ENCODE results near the gene UGGT2.
"Not testable (repeated sequence)": the region's sequence is repeated elsewhere in the genome, so short reads cannot be mapped to it uniquely, and the experiment has no call there.

UGGT2 gene

DNA sequence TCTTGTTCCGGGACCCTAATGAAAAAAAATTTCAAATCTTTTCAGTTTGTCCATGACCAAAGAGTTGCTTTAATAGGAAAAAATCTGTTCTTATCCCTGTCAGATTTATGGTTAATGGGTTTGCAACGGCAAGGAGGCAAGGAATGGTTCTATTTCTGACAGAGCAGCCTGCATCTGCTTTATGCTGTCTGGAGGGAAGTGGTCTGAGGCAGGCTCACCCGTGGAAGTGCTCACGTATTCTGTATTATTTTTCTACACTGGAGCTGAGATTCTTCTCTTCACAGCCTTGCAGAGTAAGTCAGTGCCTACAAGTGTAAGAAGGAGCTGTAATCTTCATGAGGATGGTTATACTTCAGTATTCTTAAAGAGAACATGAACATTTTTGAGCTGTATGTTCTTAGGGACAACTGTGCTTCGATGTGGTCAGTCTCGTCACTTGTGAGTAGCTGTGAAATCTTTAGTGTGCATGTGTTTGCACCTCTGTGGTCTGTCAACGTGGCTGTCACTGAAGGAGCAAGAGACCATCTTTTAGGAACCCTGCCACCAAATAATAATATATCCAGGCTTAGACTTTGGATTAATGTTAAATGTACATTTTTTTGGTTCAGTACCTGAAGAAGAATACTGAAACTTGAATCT, 262.0 kb downstream of the UGGT2 start:
- Histone ChIP-seq H3K27me3 (ENCODE audit: control insufficient read depth, low read length) (no peaks in the 10 kb centered on the region), H3K9me2 (replicated peaks; ENCODE audit: control insufficient read depth, low read length) (no peaks in the 10 kb centered on the region), H3F3A (ENCODE audit: control insufficient read depth, insufficient read depth) (0 out of 2 replicates have a peak, but pooled peaks cover 2% of the 10 kb centered on the region), H4K20me1 (ENCODE audit: control insufficient read depth, insufficient read depth, low read depth, low read length) (no peaks in the 10 kb centered on the region), H3K9me3 (ENCODE audit: control insufficient read depth, insufficient read depth, low read length) (no peaks in the 10 kb centered on the region), H3K79me2 (ENCODE audit: control insufficient read depth, low read length) (no peaks in the 10 kb centered on the region), H3K36me3 (ENCODE audit: control insufficient read depth, low read length) (peaks cover 48% of the 10 kb centered on the region), H3K4me1 (ENCODE audit: control insufficient read depth, low read length) (no peaks in the 10 kb centered on the region), H3K4me2 (ENCODE audit: low read length) (no peak overlapping the region), H3K4me3 (ENCODE audit: low read length) (no peak overlapping the region), H3K27ac (ENCODE audit: low read depth, low read length) (no peak overlapping the region)
- TF ChIP-seq, protein P1, sequence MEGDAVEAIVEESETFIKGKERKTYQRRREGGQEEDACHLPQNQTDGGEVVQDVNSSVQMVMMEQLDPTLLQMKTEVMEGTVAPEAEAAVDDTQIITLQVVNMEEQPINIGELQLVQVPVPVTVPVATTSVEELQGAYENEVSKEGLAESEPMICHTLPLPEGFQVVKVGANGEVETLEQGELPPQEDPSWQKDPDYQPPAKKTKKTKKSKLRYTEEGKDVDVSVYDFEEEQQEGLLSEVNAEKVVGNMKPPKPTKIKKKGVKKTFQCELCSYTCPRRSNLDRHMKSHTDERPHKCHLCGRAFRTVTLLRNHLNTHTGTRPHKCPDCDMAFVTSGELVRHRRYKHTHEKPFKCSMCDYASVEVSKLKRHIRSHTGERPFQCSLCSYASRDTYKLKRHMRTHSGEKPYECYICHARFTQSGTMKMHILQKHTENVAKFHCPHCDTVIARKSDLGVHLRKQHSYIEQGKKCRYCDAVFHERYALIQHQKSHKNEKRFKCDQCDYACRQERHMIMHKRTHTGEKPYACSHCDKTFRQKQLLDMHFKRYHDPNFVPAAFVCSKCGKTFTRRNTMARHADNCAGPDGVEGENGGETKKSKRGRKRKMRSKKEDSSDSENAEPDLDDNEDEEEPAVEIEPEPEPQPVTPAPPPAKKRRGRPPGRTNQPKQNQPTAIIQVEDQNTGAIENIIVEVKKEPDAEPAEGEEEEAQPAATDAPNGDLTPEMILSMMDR (IDR thresholded peaks at IDR 0.05; ENCODE audit: low read depth, low read length, poor library complexity, severe bottlenecking) = no peak
- TF ChIP-seq EZH2phosphoT487 (IDR thresholded peaks at IDR 0.05; ENCODE audit: borderline replicate concordance, low read length) = no peak

DNA sequence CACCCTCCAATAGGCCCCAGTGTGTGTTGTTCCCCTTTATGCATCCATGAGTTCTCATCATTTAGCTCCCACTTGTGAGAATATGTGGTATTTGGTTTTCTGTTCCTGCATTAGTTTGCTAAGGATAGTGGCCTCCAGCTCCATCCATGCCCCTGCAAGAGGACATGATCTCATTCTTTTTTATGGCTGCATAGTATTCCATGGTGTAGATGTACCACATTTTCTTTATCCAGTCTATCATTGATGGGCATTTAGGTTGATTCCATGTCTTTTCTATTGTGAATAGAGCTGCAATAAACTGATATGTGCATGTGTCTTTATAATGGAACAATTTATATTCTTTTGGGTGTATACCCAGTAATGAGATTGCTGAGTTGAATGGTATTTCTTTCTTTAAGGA, 263.9 kb downstream of the UGGT2 start:
- not testable (repeated sequence) for H3K4me1 ChIP-seq (ENCODE audit: control insufficient read depth, low read length); H3K9me2 ChIP-seq (replicated peaks; ENCODE audit: control insufficient read depth, low read length); H3K4me3 ChIP-seq (ENCODE audit: low read length); H3K9me3 ChIP-seq (ENCODE audit: control insufficient read depth, insufficient read depth, low read length); H3K27me3 ChIP-seq (ENCODE audit: control insufficient read depth, low read length); H4K20me1 ChIP-seq (ENCODE audit: control insufficient read depth, insufficient read depth, low read depth, low read length); H3F3A ChIP-seq (ENCODE audit: control insufficient read depth, insufficient read depth); H3K27ac ChIP-seq (ENCODE audit: low read depth, low read length); H3K79me2 ChIP-seq (ENCODE audit: control insufficient read depth, low read length); H3K4me2 ChIP-seq (ENCODE audit: low read length)
- H3K36me3 ChIP-seq (ENCODE audit: control insufficient read depth, low read length) = peaks cover 50% of the 10 kb centered on the region

DNA sequence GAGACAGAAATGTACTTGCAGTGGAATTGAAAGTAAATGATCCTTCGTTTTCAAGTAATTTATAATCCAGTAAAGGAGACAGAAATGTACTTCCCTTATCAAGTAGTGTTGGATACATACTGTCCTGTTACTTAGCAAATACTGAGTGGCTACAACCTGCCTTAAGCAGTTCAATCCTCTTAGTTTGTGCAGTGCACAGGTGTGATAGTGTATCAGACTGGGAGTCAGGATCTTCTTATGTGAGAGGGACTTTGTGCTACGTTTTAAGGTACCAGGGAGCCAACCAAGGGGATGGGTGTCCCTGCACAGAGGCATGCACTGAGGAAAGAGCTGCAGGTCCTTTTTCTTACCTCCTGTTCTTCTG, 265.1 kb downstream of the UGGT2 start:
- no peaks in the 10 kb centered on the region for H3K79me2 ChIP-seq (ENCODE audit: control insufficient read depth, low read length)
- no peaks in the 10 kb centered on the region for H3K9me3 ChIP-seq (ENCODE audit: control insufficient read depth, insufficient read depth, low read length)
- H3K9me2 ChIP-seq (replicated peaks; ENCODE audit: control insufficient read depth, low read length) = no peaks in the 10 kb centered on the region
- no peak overlapping the region for H3K4me2 ChIP-seq (ENCODE audit: low read length)
- H4K20me1 ChIP-seq (ENCODE audit: control insufficient read depth, insufficient read depth, low read depth, low read length) = no peaks in the 10 kb centered on the region
- H3F3A ChIP-seq (ENCODE audit: control insufficient read depth, insufficient read depth) = no peaks in the 10 kb centered on the region
- no peak overlapping the region for H3K27ac ChIP-seq (ENCODE audit: low read depth, low read length)
- H3K4me3 ChIP-seq (ENCODE audit: low read length) = no peak overlapping the region
- H3K36me3 ChIP-seq (ENCODE audit: control insufficient read depth, low read length) = peaks cover 52% of the 10 kb centered on the region
- TF ChIP-seq EZH2phosphoT487 (IDR thresholded peaks at IDR 0.05; ENCODE audit: borderline replicate concordance, low read length) = no peak
- TF ChIP-seq, protein P1 (IDR thresholded peaks at IDR 0.05; ENCODE audit: low read depth, low read length, poor library complexity, severe bottlenecking) = no peak
- no peaks in the 10 kb centered on the region for H3K4me1 ChIP-seq (ENCODE audit: control insufficient read depth, low read length)
- no peaks in the 10 kb centered on the region for H3K27me3 ChIP-seq (ENCODE audit: control insufficient read depth, low read length)

DNA sequence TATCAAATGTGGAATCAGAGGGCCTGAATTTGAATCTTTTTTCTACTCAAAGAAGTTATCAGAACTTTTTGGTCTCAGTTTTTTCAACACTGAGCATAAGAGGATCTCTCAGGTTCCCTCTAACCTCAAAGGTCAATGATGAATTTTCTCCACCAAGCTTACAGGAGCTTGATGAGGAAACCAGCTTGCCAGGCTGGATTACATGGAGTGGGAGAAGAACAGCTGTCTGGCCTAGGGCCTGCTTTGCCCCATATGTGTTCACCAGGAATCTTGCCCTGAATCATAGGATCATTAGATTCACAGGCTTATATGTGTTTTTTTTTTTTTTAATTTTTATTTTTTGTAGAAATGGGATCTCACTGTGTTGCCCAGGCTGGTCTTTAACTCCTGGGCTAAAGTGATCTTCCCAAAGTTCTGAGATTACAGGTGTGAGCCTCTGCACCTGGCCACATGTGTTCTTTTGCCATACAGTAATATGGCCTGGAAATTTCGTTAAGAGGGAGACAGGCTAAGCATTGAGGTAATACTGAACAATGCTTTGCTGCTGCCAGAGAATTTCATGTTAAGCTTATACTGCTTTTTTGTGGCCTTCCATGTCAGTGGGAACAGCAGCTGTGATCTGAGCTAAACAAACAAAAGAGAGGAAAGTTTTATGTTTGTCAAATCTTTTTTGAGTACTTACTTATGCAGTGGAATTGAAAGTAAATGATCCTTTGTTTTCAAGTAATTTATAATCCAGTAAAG, 265.7 kb downstream of the UGGT2 start:
- peaks cover 48% of the 10 kb centered on the region for H3K36me3 ChIP-seq (ENCODE audit: control insufficient read depth, low read length)

More for the DNA sequence above, 265.7 kb downstream of the UGGT2 start:
- Histone ChIP-seq H3K4me3 (ENCODE audit: low read length) (no peak overlapping the region), H3K27me3 (ENCODE audit: control insufficient read depth, low read length) (no peaks in the 10 kb centered on the region), H3K4me2 (ENCODE audit: low read length) (no peak overlapping the region), H3F3A (ENCODE audit: control insufficient read depth, insufficient read depth) (no peaks in the 10 kb centered on the region), H3K9me2 (replicated peaks; ENCODE audit: control insufficient read depth, low read length) (no peaks in the 10 kb centered on the region), H3K4me1 (ENCODE audit: control insufficient read depth, low read length) (no peaks in the 10 kb centered on the region), H3K79me2 (ENCODE audit: control insufficient read depth, low read length) (no peaks in the 10 kb centered on the region), H3K9me3 (ENCODE audit: control insufficient read depth, insufficient read depth, low read length) (no peaks in the 10 kb centered on the region), H4K20me1 (ENCODE audit: control insufficient read depth, insufficient read depth, low read depth, low read length) (no peaks in the 10 kb centered on the region), H3K27ac (ENCODE audit: low read depth, low read length) (no peak overlapping the region)
- TF ChIP-seq, protein P1 (IDR thresholded peaks at IDR 0.05; ENCODE audit: low read depth, low read length, poor library complexity, severe bottlenecking) = no peak
- no peak for TF ChIP-seq EZH2phosphoT487 (IDR thresholded peaks at IDR 0.05; ENCODE audit: borderline replicate concordance, low read length)

All from DOHH2 (cell line).